ENCODE data around the gene EML6. TPM values are rescaled to one million over a fixed set of nuclear protein-coding genes. Genes with fewer than 3 reads are reported as not detected.

The EML6 gene
- total and polyA plus RNA-seq, 2 experiments from 2014 or later: 2.7 to 6.2 TPM

- H3K27ac ChIP-seq (ENCODE audit: low read depth): no peak overlapping the region
- peaks cover 14% of the 10 kb centered on the region; the same call in 1 of the 2 replicates for H3K9me2 ChIP-seq (ENCODE audit: insufficient read depth)
- H3K4me3 Mint-ChIP-seq: no peak overlapping the region
- H3K4me2 ChIP-seq: no peak overlapping the region
- H3K4me1 Mint-ChIP-seq: no peaks in the 10 kb centered on the region
- H3K27me3 Mint-ChIP-seq (ENCODE audit: insufficient read depth, low read depth, poor library complexity): no peaks in the 10 kb centered on the region
- no peaks in the 10 kb centered on the region for H3K36me3 ChIP-seq (ENCODE audit: insufficient read depth)
- H3K4me3 ChIP-seq: no peak overlapping the region
- H2AFZ ChIP-seq: no peak overlapping the region
- TF ChIP-seq STAT1 (IDR thresholded peaks at IDR 0.05; ENCODE audit: unreplicated experiment) (no peak), CTCF (conservative IDR thresholded peaks at IDR 0.05; ENCODE audit: low read depth in 2 of 2) (peak in 1 of 2 experiments; percentile 39; a peak in 1 of 4 replicates)
- DNase-seq (ENCODE audit: low spot score): no peak
- no peaks in the 10 kb centered on the region for H4K20me1 ChIP-seq (replicated peaks; ENCODE audit: insufficient read depth)
- H3K27me3 ChIP-seq (ENCODE audit: insufficient read depth): no peaks in the 10 kb centered on the region
- no peaks in the 10 kb centered on the region for H3F3A ChIP-seq (replicated peaks; ENCODE audit: low read depth)
- no peaks in the 10 kb centered on the region for H3K79me2 ChIP-seq (replicated peaks; ENCODE audit: insufficient read depth)
- H3K36me3 Mint-ChIP-seq (ENCODE audit: low read depth): no peaks in the 10 kb centered on the region
- no peak overlapping the region for H3K27ac Mint-ChIP-seq
- ATAC-seq: no peak
- H3K9me3 Mint-ChIP-seq: no peaks in the 10 kb centered on the region
- H3K4me1 ChIP-seq (ENCODE audit: insufficient read depth): no peaks in the 10 kb centered on the region
These were observed 31.9 kb upstream of the EML6 start for GRCh38 chr2:54691445-54692135.

DNA sequence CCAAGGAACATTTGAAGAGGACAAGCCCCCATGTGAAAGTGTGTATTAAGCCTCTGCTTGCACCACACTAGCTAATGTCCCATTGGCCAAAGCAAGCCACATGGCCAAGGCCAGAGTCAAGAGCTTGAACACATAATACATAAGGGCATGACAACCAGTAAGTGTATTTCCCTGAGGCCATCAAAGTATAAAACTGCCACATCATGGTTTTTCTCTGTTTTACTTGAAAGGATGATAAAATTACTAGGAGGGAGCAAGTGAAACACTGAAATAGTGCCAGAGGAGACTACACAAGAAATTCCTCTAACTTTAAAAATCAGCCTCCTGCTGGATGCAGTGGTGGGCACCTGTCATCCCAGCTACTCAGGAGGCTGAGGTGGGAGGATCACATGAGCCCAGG, 30.9 kb upstream of the EML6 start:
- no peaks in the 10 kb centered on the region for H3K4me1 ChIP-seq (ENCODE audit: insufficient read depth)
- H3K27ac ChIP-seq (ENCODE audit: low read depth): no peak overlapping the region
- DNase-seq (ENCODE audit: low spot score) (no peak), ATAC-seq (no peak)
- no peaks in the 10 kb centered on the region for H3K27me3 Mint-ChIP-seq (ENCODE audit: insufficient read depth, low read depth, poor library complexity)
- H3K27ac Mint-ChIP-seq: no peak overlapping the region
- peaks cover under 1% of the 10 kb centered on the region; the same call in 1 of the 3 replicates for H3K36me3 Mint-ChIP-seq (ENCODE audit: low read depth)
- peaks cover 14% of the 10 kb centered on the region; the same call in 1 of the 2 replicates for H3K9me2 ChIP-seq (ENCODE audit: insufficient read depth)
- H3K4me3 Mint-ChIP-seq: no peak overlapping the region
- no peaks in the 10 kb centered on the region for H3K79me2 ChIP-seq (replicated peaks; ENCODE audit: insufficient read depth)
- no peak overlapping the region for H2AFZ ChIP-seq
- peaks cover 3% of the 10 kb centered on the region for H3K9me3 Mint-ChIP-seq
- H3K36me3 ChIP-seq (ENCODE audit: insufficient read depth): no peaks in the 10 kb centered on the region
- no peaks in the 10 kb centered on the region for H4K20me1 ChIP-seq (replicated peaks; ENCODE audit: insufficient read depth)
- no peaks in the 10 kb centered on the region for H3K4me1 Mint-ChIP-seq
- TF ChIP-seq CREB1 (CRISPR knock-in tag; IDR thresholded peaks at IDR 0.05; ENCODE audit: low read depth) (no peak), EZH2phosphoT487 (IDR thresholded peaks at IDR 0.05; ENCODE audit: unreplicated experiment) (no peak), EZH2 (IDR thresholded peaks at IDR 0.05; ENCODE audit: low read depth, unreplicated experiment) (no peak), REST (IDR thresholded peaks at IDR 0.05; ENCODE audit: unreplicated experiment) (no peak), NANOG (IDR thresholded peaks at IDR 0.05; ENCODE audit: borderline replicate concordance) (no peak), POLR2AphosphoS5 (IDR thresholded peaks at IDR 0.05; ENCODE audit: low read depth) (no peak)
- TF ChIP-seq, protein P1, sequence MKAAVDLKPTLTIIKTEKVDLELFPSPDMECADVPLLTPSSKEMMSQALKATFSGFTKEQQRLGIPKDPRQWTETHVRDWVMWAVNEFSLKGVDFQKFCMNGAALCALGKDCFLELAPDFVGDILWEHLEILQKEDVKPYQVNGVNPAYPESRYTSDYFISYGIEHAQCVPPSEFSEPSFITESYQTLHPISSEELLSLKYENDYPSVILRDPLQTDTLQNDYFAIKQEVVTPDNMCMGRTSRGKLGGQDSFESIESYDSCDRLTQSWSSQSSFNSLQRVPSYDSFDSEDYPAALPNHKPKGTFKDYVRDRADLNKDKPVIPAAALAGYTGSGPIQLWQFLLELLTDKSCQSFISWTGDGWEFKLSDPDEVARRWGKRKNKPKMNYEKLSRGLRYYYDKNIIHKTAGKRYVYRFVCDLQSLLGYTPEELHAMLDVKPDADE (IDR thresholded peaks at IDR 0.05): no peak
- H3K27me3 ChIP-seq (ENCODE audit: insufficient read depth): no peaks in the 10 kb centered on the region
- no peak overlapping the region for H3K4me3 ChIP-seq
- no peak overlapping the region for H3K4me2 ChIP-seq
- no peaks in the 10 kb centered on the region for H3F3A ChIP-seq (replicated peaks; ENCODE audit: low read depth)

Measured in GM23338 (cell line).